GM19438 (cell line): ENCODE results near the gene MUS81.

ENCODE experiments used
- ATAC-seq: cut with Tn5 transposase; IDR thresholded peaks from one replicate; pipeline ENCODE4 v1.9.1; 2021; ENCODE audit warnings: low read depth; ENCODE audit not compliant: unreplicated experiment

MUS81 gene

GRCh38 chr11:65911682-65912568, 51.7 kb downstream of the MUS81 start:
- ATAC-seq = no peak

GRCh38 chr11:65912845-65913244, 52.6 kb downstream of the MUS81 start:
- ATAC-seq = no peak

- no peak for ATAC-seq
Observed at GRCh38 chr11:65915101-65915820, 55.0 kb downstream of the MUS81 start.

- ATAC-seq = no peak
Observed at GRCh38 chr11:65915821-65916251, 55.6 kb downstream of the MUS81 start.
